HCT116 (cell line): Measurements from ENCODE around the gene ATG101. TPM values are rescaled to one million over a fixed set of nuclear protein-coding genes. Genes with fewer than 3 reads are reported as not detected.

Source experiments
- ATAC-seq: fragments of 200-7000 bp; cut with Tn5 transposase; 2 replicates; pipeline ENCODE4 v1.9.1; 2020; ENCODE audit warnings: mild to moderate bottlenecking, moderate library complexity
- BruUV-seq: library from RNA; stranded (reverse); fragments of 400-500 nt; replicated peaks from 2 replicates; lab custom pipeline; 2021; lab: Mats Ljungman, UMichigan
- CTCF ChIA-PET: fragments of 300-600 bp; sonication (Branson Sonifier 250); formaldehyde crosslinking; loops from one replicate; lab custom pipeline; 2021; ENCODE audit warnings: antibody characterized with exemption; lab: Charles Lee
- POLR2A ChIA-PET: fragments of 300-600, 350-600 bp; sonication (Branson Sonifier 250); formaldehyde crosslinking; loops from one replicate; lab custom pipeline; 2021; ENCODE audit warnings: antibody characterized with exemption; lab: Charles Lee
- RAD21 ChIA-PET, 2 experiments: fragments of 300-600 bp; sonication (Branson Sonifier 250); formaldehyde crosslinking; loops; one replicate each; lab custom pipeline; 2023; ENCODE audit warnings: low total read pairs in 2 of 2; ENCODE audit not compliant: uncharacterized antibody in 2 of 2, unreplicated experiment in 2 of 2, low non-redundant PET in 1 of 2; lab: Charles Lee
- DNase-seq: peaks from one replicate; pipeline ENCODE4 v3.0.0-alpha.2; 2010; ENCODE audit warnings: low read depth, low spot score
- H2AFZ ChIP-seq: fragments of 200-600 bp; shearing (Covaris generic), sonication (generic); 2 replicates; pipeline ENCODE4 v1.6.1; 2017; ENCODE audit warnings: low read depth, mixed run types, mixed read lengths, antibody characterized with exemption, low read length; ENCODE audit not compliant: poor library complexity, severe bottlenecking
- H3K27ac ChIP-seq: 2 replicates; pipeline ENCODE4 v1.5.1; 2012; ENCODE audit warnings: low read depth, low read length
- H3K27me3 ChIP-seq: fragments of 200-600 bp; sonication (generic); 2 replicates; pipeline ENCODE4 v1.6.1; 2016; ENCODE audit warnings: mixed run types, low read length, mixed read lengths; ENCODE audit not compliant: insufficient read depth
- H3K36me3 ChIP-seq, 2 experiments: fragments of 200-500 bp in 1 of 2; fragments of 200-600 bp in 1 of 2; sonication (Bioruptor generic) in 1 of 2; sonication (generic) in 1 of 2; 2 replicates each; pipeline versions ENCODE4 v1.5.1 to v1.6.1; 2014 to 2016; ENCODE audit warnings: low read length in 2 of 2, inconsistent platforms in 1 of 2, mixed read lengths in 1 of 2, mixed run types in 1 of 2; ENCODE audit not compliant: insufficient read depth in 2 of 2, control insufficient read depth in 1 of 2
- H3K4me1 ChIP-seq, 2 experiments: fragments of 200-600 bp in 1 of 2; sonication (generic) in 1 of 2; 2 replicates each; pipeline versions ENCODE4 v1.5.1 to v1.6.1; 2012 to 2017; ENCODE audit warnings: low read length in 2 of 2, inconsistent platforms in 1 of 2, mild to moderate bottlenecking in 1 of 2, mixed read lengths in 1 of 2, mixed run types in 1 of 2, moderate library complexity in 1 of 2; ENCODE audit not compliant: insufficient read depth in 2 of 2, control insufficient read depth in 1 of 2
- H3K4me2 ChIP-seq: fragments of 200-600 bp; sonication (generic); 2 replicates; pipeline ENCODE4 v1.6.1; 2017; ENCODE audit warnings: mixed run types, low read length, mixed read lengths
- H3K4me3 ChIP-seq, 2 experiments: fragments of 200-600 bp in 1 of 2; sonication (generic) in 1 of 2; replicated peaks in 1 of 2; 2 replicates each; pipeline ENCODE4 v1.5.1; 2011 to 2016; ENCODE audit warnings: low read length in 2 of 2, control low read depth in 1 of 2, low read depth in 1 of 2, mild to moderate bottlenecking in 1 of 2, mixed read lengths in 1 of 2, mixed run types in 1 of 2
- H3K79me2 ChIP-seq: fragments of 200-600 bp; sonication (generic); 2 replicates; pipeline ENCODE4 v1.6.1; 2017; ENCODE audit warnings: mild to moderate bottlenecking, mixed run types, low read length, moderate library complexity, mixed read lengths; ENCODE audit not compliant: insufficient read depth
- H3K9ac ChIP-seq: fragments of 200-600 bp; sonication (generic); 2 replicates; pipeline ENCODE4 v1.6.1; 2016; ENCODE audit warnings: low read length, mixed read lengths
- H3K9me2 ChIP-seq: fragments of 200-600 bp; sonication (generic), shearing (Covaris generic); 2 replicates; pipeline ENCODE4 v1.6.1; 2017; ENCODE audit warnings: mixed run types, mild to moderate bottlenecking, moderate library complexity; ENCODE audit not compliant: insufficient read depth
- H3K9me3 ChIP-seq, 2 experiments: fragments of 200-500 bp in 1 of 2; fragments of 200-600 bp in 1 of 2; sonication (Bioruptor generic) in 1 of 2; sonication (generic) in 1 of 2; 2 replicates each; pipeline ENCODE4 v1.6.1; 2014 to 2017; ENCODE audit warnings: low read length in 2 of 2, mixed read lengths in 2 of 2, inconsistent platforms in 1 of 2, low read depth in 1 of 2, mild to moderate bottlenecking in 1 of 2, mixed run types in 1 of 2, moderate library complexity in 1 of 2; ENCODE audit not compliant: control insufficient read depth in 1 of 2, insufficient read depth in 1 of 2
- H4K20me1 ChIP-seq: fragments of 200-600 bp; sonication (generic), shearing (Covaris generic); 2 replicates; pipeline ENCODE4 v1.6.1; 2017; ENCODE audit warnings: mixed run types, mild to moderate bottlenecking, moderate library complexity; ENCODE audit not compliant: insufficient read depth
- CBX3 ChIP-seq: IDR thresholded peaks from 2 replicates; pipeline ENCODE4 v1.6.1; 2012; ENCODE audit warnings: low read depth
- CEBPB ChIP-seq: IDR thresholded peaks from 2 replicates; pipeline ENCODE4 v1.6.1; 2012; ENCODE audit warnings: low read depth
- ELF1 ChIP-seq: IDR thresholded peaks from 2 replicates; pipeline ENCODE4 v1.6.1; 2012; ENCODE audit warnings: low read depth, borderline replicate concordance
- EZH2 ChIP-seq: fragments of 200-600 bp; sonication (generic); IDR thresholded peaks from 2 replicates; pipeline ENCODE4 v1.6.1; 2017; ENCODE audit warnings: antibody characterized with exemption, mixed run types
- JUND ChIP-seq: IDR thresholded peaks from 2 replicates; pipeline ENCODE4 v1.6.1; 2012
- POLR2A ChIP-seq: IDR thresholded peaks from 2 replicates; pipeline ENCODE4 v1.7.0; 2011; ENCODE audit warnings: borderline replicate concordance; ENCODE audit not compliant: insufficient read depth, insufficient read length; ENCODE audit errors: extremely low read depth
- SIN3A ChIP-seq: IDR thresholded peaks from 2 replicates; pipeline ENCODE4 v1.6.1; 2012; ENCODE audit warnings: low read depth
- YY1 ChIP-seq: IDR thresholded peaks from 2 replicates; pipeline ENCODE4 v1.6.1; 2011; ENCODE audit warnings: low read length, low read depth, moderate library complexity, mild to moderate bottlenecking; ENCODE audit not compliant: insufficient replicate concordance; ENCODE audit errors: extremely low read depth
- intact Hi-C: fragments of 100-400 bp; cut with micrococcal nuclease; formaldehyde crosslinking; loops from 2 replicates; pipeline ENCODE4 v1.10.0; 2022
- total RNA-seq: library from RNA; stranded (reverse); gene quantifications from one replicate; pipeline ENCODE4 v1.2.1, GENCODE V29; 2021; ENCODE audit not compliant: unreplicated experiment
- TF ChIP-seq, protein P1 (sequence below): IDR thresholded peaks from 2 replicates; pipeline ENCODE4 v1.6.1; 2012
- TF ChIP-seq, protein P2 (sequence below), 3 experiments: fragments of 200-600 bp in 1 of 3; sonication (generic) in 1 of 3; IDR thresholded peaks in 2 of 3; conservative IDR thresholded peaks in 1 of 3; 2 replicates each; pipeline ENCODE4 v1.5.1; 2012 to 2017; ENCODE audit warnings: low read depth in 2 of 3, low read length in 2 of 3, antibody characterized with exemption in 1 of 3, borderline replicate concordance in 1 of 3, control low read depth in 1 of 3, mild to moderate bottlenecking in 1 of 3, mixed read lengths in 1 of 3, mixed run types in 1 of 3, moderate library complexity in 1 of 3; ENCODE audit not compliant: insufficient read depth in 1 of 3
- TF ChIP-seq, protein P3 (sequence below): IDR thresholded peaks from 2 replicates; pipeline ENCODE4 v1.6.1; 2011; ENCODE audit warnings: mild to moderate bottlenecking, low read length, moderate library complexity; ENCODE audit not compliant: insufficient replicate concordance; ENCODE audit errors: extremely low read depth

ATG101 gene
- total RNA-seq, 1 experiment from 2014 or later: 49.2 TPM

DNA sequence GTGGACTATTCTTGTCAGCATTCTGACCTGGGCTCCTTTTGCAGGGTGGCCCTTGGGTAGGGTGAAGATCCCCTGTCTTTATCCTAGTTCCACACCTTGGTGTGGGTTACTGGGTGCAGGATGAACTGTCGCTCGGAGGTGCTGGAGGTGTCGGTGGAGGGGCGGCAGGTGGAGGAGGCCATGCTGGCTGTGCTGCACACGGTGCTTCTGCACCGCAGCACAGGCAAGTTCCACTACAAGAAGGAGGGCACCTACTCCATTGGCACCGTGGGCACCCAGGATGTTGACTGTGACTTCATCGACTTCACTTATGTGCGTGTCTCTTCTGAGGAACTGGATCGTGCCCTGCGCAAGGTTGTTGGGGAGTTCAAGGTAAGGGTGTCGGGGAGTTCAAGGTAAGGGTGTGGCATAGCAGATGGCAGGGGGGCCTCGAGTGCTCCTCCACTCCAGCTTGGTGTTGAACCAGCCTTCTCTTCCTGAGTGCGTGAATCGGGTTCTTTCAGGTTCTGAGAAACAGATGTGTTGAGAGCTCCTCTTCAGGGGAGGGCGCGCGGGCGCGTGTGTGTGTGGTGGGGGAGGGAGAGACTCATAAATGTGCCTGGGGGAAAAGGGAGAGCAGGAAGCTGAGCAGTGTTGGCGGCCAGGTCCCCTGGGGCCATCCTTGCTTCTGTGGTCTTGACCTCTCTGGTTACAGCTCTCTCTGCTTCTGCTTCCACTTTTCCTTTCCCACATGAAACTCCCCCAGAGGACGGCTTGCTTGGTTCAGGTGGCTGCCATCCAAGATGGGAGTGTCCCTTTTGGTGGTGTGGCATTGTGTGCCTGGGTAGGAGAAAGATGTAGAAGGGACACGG lies 4.0 kb downstream of the ATG101 start:
- no TSS peak for BruUV-seq
- Histone ChIP-seq H2AFZ (no peak overlapping the region), H3K4me2 (no peak overlapping the region), H3K36me3 (peaks cover 42 to 44% of the 10 kb centered on the region in 2 experiments; a peak in 3 of 4 replicates), H3K27me3 (no peaks in the 10 kb centered on the region), H4K20me1 (no peaks in the 10 kb centered on the region), H3K4me3 (no peak overlapping the region), H3K4me1 (peaks cover 7 to 16% of the 10 kb centered on the region in 2 experiments), H3K79me2 (peaks cover 70% of the 10 kb centered on the region), H3K9ac (no peak overlapping the region), H3K9me2 (no peaks in the 10 kb centered on the region), H3K9me3 (no peaks in the 10 kb centered on the region), H3K27ac (no peak overlapping the region)
- POLR2A ChIA-PET: no interaction called here
- RAD21 ChIA-PET: no interaction called here
- DNase-seq (no peak), ATAC-seq (no peak)
- TF ChIP-seq JUND (no peak), CEBPB (no peak), CBX3 (no peak), EZH2 (no peak)
- CTCF ChIA-PET: interaction anchor here (3.0 kb wide), 1 partner anchor 49 kb away, joined by 22 read pairs; no protein-coding TSS in a partner anchor
- intact Hi-C loops: no loop called here

DNA sequence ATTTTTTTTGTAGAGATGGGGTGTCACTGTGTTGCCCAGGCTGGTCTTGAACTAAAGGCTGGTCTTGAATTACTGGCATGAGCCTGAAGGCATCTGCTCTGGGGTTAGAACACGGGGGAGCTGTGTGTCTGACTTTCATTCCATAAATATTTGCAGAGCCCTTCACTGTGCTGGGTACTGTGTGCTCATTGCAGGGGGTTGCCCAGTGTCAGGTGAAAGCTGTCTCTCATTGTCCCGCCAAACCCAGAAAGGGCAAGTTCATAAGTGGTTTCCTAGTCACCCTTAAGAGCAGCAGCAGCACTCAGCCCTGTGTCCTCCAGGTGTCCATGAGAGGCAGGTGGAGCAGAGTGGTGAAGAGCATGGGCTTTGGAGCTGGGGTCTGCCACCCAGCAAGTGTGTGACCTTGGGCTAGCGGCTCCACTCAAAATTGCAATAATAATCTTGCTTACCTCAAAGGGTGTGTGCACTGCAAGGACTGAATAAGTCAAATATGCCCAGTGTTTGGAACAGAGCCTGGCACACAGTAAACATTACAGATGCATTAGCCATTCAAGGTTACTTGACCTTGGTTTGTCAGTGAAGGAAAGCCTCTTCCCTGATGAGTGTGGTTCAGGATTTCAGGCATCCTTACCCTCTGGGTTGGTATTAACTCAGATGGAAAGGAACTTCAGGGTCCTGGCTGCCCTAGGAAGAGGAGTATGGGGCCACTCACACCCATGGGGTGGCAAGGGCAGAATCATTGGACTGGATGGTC lies 5.4 kb downstream of the ATG101 start:
- no TSS peak for BruUV-seq
- POLR2A ChIA-PET: no interaction called here
- H3K9ac ChIP-seq: no peak overlapping the region
- no peak overlapping the region for H3K4me3 ChIP-seq
- H3K27ac ChIP-seq: no peak overlapping the region
- no peak overlapping the region for H3K4me2 ChIP-seq
- intact Hi-C loops: no loop called here
- H3K9me3 ChIP-seq: no peaks in the 10 kb centered on the region
- H3K36me3 ChIP-seq: peaks cover 42 to 44% of the 10 kb centered on the region in 2 experiments; a peak in 3 of 4 replicates
- no peaks in the 10 kb centered on the region for H4K20me1 ChIP-seq
- no peaks in the 10 kb centered on the region for H3K27me3 ChIP-seq
- peaks cover 66% of the 10 kb centered on the region for H3K79me2 ChIP-seq
- H2AFZ ChIP-seq: no peak overlapping the region
- DNase-seq (no peak), ATAC-seq (no peak)
- no peaks in the 10 kb centered on the region for H3K9me2 ChIP-seq
- RAD21 ChIA-PET: no interaction called here
- CTCF ChIA-PET: no interaction called here
- H3K4me1 ChIP-seq: peaks cover 7 to 10% of the 10 kb centered on the region in 2 experiments
- no peak for TF ChIP-seq SIN3A
- TF ChIP-seq, protein P1, sequence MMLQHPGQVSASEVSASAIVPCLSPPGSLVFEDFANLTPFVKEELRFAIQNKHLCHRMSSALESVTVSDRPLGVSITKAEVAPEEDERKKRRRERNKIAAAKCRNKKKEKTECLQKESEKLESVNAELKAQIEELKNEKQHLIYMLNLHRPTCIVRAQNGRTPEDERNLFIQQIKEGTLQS: no peak
- no peak for TF ChIP-seq EZH2
- no peak for TF ChIP-seq YY1
- no peak for TF ChIP-seq POLR2A
- TF ChIP-seq, protein P2, sequence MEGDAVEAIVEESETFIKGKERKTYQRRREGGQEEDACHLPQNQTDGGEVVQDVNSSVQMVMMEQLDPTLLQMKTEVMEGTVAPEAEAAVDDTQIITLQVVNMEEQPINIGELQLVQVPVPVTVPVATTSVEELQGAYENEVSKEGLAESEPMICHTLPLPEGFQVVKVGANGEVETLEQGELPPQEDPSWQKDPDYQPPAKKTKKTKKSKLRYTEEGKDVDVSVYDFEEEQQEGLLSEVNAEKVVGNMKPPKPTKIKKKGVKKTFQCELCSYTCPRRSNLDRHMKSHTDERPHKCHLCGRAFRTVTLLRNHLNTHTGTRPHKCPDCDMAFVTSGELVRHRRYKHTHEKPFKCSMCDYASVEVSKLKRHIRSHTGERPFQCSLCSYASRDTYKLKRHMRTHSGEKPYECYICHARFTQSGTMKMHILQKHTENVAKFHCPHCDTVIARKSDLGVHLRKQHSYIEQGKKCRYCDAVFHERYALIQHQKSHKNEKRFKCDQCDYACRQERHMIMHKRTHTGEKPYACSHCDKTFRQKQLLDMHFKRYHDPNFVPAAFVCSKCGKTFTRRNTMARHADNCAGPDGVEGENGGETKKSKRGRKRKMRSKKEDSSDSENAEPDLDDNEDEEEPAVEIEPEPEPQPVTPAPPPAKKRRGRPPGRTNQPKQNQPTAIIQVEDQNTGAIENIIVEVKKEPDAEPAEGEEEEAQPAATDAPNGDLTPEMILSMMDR (IDR thresholded peaks at IDR 0.05 in 2 of 3, conservative IDR thresholded peaks at IDR 0.05 in 1 of 3; ENCODE audit: borderline replicate concordance in 1 of 3, insufficient read depth in 1 of 3, low read depth in 2 of 3, low read length in 2 of 3): no peak
- no peak for TF ChIP-seq ELF1
- TF ChIP-seq JUND: no peak
- TF ChIP-seq, protein P3, sequence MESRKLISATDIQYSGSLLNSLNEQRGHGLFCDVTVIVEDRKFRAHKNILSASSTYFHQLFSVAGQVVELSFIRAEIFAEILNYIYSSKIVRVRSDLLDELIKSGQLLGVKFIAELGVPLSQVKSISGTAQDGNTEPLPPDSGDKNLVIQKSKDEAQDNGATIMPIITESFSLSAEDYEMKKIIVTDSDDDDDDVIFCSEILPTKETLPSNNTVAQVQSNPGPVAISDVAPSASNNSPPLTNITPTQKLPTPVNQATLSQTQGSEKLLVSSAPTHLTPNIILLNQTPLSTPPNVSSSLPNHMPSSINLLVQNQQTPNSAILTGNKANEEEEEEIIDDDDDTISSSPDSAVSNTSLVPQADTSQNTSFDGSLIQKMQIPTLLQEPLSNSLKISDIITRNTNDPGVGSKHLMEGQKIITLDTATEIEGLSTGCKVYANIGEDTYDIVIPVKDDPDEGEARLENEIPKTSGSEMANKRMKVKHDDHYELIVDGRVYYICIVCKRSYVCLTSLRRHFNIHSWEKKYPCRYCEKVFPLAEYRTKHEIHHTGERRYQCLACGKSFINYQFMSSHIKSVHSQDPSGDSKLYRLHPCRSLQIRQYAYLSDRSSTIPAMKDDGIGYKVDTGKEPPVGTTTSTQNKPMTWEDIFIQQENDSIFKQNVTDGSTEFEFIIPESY: no peak
